Measurements from ENCODE around the gene SHISA8.

Gene SHISA8

GRCh38 chr22:41906822-41907221 is 8.1 kb downstream of the SHISA8 start:
- no peak overlapping the region for H3K4me3 ChIP-seq (ENCODE audit: low read length)
- no peak overlapping the region for H2AFZ ChIP-seq (ENCODE audit: low read depth, low read length)
- peaks cover 6% of the 10 kb centered on the region for H3K4me1 ChIP-seq (ENCODE audit: insufficient read depth, low read length)
- H3K9me3 ChIP-seq (ENCODE audit: low read length): no peaks in the 10 kb centered on the region
- peaks cover 29% of the 10 kb centered on the region for H3K27me3 ChIP-seq (ENCODE audit: insufficient read depth, low read length)
- H3K36me3 ChIP-seq (ENCODE audit: insufficient read depth, low read length): peaks cover 53% of the 10 kb centered on the region

GRCh38 chr22:41905411-41906202 is 9.3 kb downstream of the SHISA8 start:
- Histone ChIP-seq H3K9me3 (ENCODE audit: low read length) (no peaks in the 10 kb centered on the region), H3K36me3 (ENCODE audit: insufficient read depth, low read length) (peaks cover 64% of the 10 kb centered on the region), H3K27me3 (ENCODE audit: insufficient read depth, low read length) (peaks cover 18% of the 10 kb centered on the region), H3K4me3 (ENCODE audit: low read length) (no peak overlapping the region), H3K4me1 (ENCODE audit: insufficient read depth, low read length) (peaks cover 3% of the 10 kb centered on the region), H2AFZ (ENCODE audit: low read depth, low read length) (no peak overlapping the region)

- no peaks in the 10 kb centered on the region for H3K9me3 ChIP-seq (ENCODE audit: low read length)
- H2AFZ ChIP-seq (ENCODE audit: low read depth, low read length): no peak overlapping the region
- no peak overlapping the region for H3K4me3 ChIP-seq (ENCODE audit: low read length)
- H3K36me3 ChIP-seq (ENCODE audit: insufficient read depth, low read length): peaks cover 73% of the 10 kb centered on the region
- H3K27me3 ChIP-seq (ENCODE audit: insufficient read depth, low read length): peaks cover 11% of the 10 kb centered on the region
- H3K4me1 ChIP-seq (ENCODE audit: insufficient read depth, low read length): no peaks in the 10 kb centered on the region
Observed at GRCh38 chr22:41904450-41905410, 10.1 kb downstream of the SHISA8 start.

DNA sequence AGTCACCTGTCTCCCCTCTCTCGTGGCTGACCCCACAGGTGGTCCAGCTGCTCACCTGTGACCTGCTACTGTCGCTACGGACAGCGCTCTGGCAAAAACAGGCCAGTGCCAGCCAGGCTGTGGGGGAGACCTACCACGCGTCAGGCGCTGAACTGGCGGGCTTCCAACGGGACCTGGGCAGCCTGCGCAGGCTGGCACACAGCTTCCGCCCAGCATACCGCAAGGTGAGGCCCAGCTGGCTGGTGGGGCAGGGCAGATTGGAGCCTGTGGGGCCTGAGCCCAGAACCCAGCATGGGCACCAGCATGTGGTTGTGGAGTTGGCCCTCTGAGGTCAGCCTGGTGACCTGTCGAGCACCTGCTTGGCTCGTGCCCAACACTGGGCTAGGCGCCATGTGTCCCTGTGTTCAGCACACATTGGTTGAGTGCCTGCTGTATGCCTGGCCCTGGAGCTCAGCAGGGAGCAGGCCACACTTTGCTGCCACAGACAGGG is 11.9 kb downstream of the SHISA8 start:
- H3K4me3 ChIP-seq (ENCODE audit: low read length): no peak overlapping the region
- peaks cover 88% of the 10 kb centered on the region for H3K36me3 ChIP-seq (ENCODE audit: insufficient read depth, low read length)
- no peaks in the 10 kb centered on the region for H3K9me3 ChIP-seq (ENCODE audit: low read length)
- H3K4me1 ChIP-seq (ENCODE audit: insufficient read depth, low read length): no peaks in the 10 kb centered on the region
- no peak overlapping the region for H2AFZ ChIP-seq (ENCODE audit: low read depth, low read length)
- H3K27me3 ChIP-seq (ENCODE audit: insufficient read depth, low read length): no peaks in the 10 kb centered on the region

DNA sequence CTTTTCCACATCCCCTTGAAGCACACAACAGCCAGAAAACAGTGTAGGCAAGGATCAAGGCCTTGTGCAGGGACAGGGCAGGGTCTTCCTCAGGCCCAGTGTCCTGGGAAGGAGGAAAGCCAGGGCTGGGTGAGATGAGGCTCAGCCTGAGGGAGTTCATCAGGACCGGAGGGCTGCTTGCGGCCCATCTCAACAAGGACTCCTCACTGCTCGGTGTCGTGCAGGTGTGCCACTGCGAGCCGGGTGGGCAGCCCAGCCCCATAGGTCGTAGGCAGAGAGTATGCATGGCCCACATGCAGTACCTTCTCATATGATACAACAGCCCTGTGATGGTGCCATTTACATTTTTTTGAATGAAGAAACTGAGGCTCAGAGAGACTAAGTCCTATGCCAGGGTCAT is 12.9 kb downstream of the SHISA8 start:
- no peaks in the 10 kb centered on the region for H3K4me1 ChIP-seq (ENCODE audit: insufficient read depth, low read length)
- peaks cover 90% of the 10 kb centered on the region for H3K36me3 ChIP-seq (ENCODE audit: insufficient read depth, low read length)
- no peaks in the 10 kb centered on the region for H3K9me3 ChIP-seq (ENCODE audit: low read length)
- H3K27me3 ChIP-seq (ENCODE audit: insufficient read depth, low read length): no peaks in the 10 kb centered on the region
- no peak overlapping the region for H2AFZ ChIP-seq (ENCODE audit: low read depth, low read length)
- no peak overlapping the region for H3K4me3 ChIP-seq (ENCODE audit: low read length)

DNA sequence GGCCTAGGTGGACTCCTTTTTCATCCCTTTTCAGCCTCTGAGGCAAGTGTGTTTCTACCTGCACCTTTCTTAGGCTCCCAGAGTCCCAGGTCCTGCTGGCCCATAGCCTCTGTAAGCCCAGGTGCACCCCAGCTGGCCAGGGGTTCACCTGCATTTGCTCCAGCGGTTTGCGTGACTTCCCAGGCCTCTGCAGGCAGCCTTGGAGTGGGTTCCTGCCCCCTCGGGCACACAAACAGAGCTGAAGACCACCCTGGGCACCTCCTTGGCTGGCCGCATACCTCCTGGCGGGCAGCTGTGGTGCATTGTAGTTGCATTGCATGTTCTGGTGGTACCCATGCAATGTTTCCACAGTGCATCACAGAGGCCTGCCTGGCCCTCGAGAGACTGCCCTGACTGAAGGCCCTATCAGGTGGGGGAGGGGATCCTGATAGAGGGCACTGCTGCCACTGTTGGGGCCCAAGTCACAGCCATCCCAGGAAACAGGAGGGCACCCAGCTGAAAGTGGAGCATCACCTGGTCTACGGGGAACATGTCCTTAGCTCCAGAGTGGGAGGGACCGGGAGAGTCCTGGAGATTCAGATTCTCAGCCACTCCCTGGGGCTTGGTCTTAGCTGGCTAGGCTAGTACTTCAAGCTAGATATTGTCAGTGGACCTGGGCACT is 14.1 kb downstream of the SHISA8 start:
- Histone ChIP-seq H2AFZ (ENCODE audit: low read depth, low read length) (no peak overlapping the region), H3K4me1 (ENCODE audit: insufficient read depth, low read length) (no peaks in the 10 kb centered on the region), H3K27me3 (ENCODE audit: insufficient read depth, low read length) (no peaks in the 10 kb centered on the region), H3K4me3 (ENCODE audit: low read length) (no peak overlapping the region), H3K9me3 (ENCODE audit: low read length) (no peaks in the 10 kb centered on the region), H3K36me3 (ENCODE audit: insufficient read depth, low read length) (peaks cover 94% of the 10 kb centered on the region)

GRCh38 chr22:41899992-41900651 is 14.8 kb downstream of the SHISA8 start:
- no peak overlapping the region for H3K4me3 ChIP-seq (ENCODE audit: low read length)

DNA sequence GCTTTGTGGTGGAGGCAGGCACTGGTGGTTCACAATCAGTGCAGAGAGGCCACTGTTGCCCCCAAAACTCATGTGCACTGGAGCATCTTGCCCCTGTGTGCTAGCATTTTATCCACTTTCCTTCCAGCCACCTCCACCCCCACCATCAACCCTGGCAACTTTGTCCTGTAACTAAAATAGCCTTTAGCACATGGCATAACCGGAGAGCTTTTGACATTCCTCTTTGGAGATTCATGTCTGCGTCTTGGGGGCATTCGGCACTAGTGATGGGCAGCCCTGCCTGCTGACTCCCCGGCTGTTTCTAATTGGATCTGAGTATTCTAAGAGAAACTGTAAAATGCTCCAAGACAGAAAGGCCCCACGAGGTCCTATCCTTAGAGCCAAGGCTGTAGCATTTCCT is 15.8 kb downstream of the SHISA8 start:
- H3K36me3 ChIP-seq (ENCODE audit: insufficient read depth, low read length): peaks cover 90% of the 10 kb centered on the region

More at GRCh38 chr22:41899992-41900651, 14.8 kb downstream of the SHISA8 start:
- Histone ChIP-seq H3K27me3 (ENCODE audit: insufficient read depth, low read length) (no peaks in the 10 kb centered on the region), H3K9me3 (ENCODE audit: low read length) (no peaks in the 10 kb centered on the region), H2AFZ (ENCODE audit: low read depth, low read length) (no peak overlapping the region), H3K36me3 (ENCODE audit: insufficient read depth, low read length) (peaks cover 91% of the 10 kb centered on the region), H3K4me1 (ENCODE audit: insufficient read depth, low read length) (no peaks in the 10 kb centered on the region)

GRCh38 chr22:41898645-41899044 is 16.2 kb downstream of the SHISA8 start:
- H3K4me3 ChIP-seq (ENCODE audit: low read length): no peak overlapping the region
- peaks cover 90% of the 10 kb centered on the region for H3K36me3 ChIP-seq (ENCODE audit: insufficient read depth, low read length)

More for the DNA sequence above, 15.8 kb downstream of the SHISA8 start:
- H3K27me3 ChIP-seq (ENCODE audit: insufficient read depth, low read length): no peaks in the 10 kb centered on the region
- no peak overlapping the region for H3K4me3 ChIP-seq (ENCODE audit: low read length)
- H3K9me3 ChIP-seq (ENCODE audit: low read length): no peaks in the 10 kb centered on the region
- no peak overlapping the region for H2AFZ ChIP-seq (ENCODE audit: low read depth, low read length)
- no peaks in the 10 kb centered on the region for H3K4me1 ChIP-seq (ENCODE audit: insufficient read depth, low read length)

DNA sequence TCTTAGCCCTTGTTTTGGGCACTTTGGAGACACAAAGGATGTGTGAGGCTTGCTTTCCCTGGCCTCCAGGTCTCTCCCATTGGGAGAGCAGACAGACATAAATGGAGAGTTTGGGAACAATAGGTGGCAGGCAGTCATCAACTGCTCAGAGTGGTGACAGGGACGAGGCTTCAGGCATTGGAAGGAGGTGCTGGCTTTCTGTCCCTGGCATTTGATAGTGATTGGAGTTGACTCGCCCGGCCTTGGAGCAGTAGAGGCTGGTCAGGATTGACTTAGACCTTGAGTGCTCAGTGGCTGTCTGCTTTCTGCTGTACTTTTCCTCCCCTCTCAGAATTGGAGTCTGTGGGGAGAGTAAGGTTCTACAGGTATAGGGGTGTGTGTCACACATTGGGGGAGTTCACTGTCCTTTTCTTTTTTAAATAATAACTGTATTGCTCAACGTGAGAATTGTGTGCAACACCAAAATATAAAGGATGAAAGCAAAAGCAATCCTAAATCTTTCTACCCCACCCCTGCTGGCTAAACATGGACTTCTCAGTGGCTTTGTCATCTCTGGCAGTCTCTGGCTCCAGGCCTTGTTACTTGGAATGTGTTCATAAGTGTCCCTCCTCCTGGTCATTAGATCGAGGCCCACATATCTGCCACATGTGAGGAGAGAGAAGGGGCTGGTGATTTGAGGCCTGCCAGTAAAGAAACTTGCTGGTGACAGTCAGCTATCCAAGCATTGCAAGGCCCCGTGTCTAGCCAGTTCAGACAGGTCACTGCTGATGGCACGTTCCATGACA is 21.1 kb downstream of the SHISA8 start:
- Histone ChIP-seq H2AFZ (ENCODE audit: low read depth, low read length) (no peak overlapping the region), H3K27me3 (ENCODE audit: insufficient read depth, low read length) (no peaks in the 10 kb centered on the region), H3K36me3 (ENCODE audit: insufficient read depth, low read length) (peaks cover 83% of the 10 kb centered on the region), H3K4me1 (ENCODE audit: insufficient read depth, low read length) (no peaks in the 10 kb centered on the region), H3K4me3 (ENCODE audit: low read length) (no peak overlapping the region), H3K9me3 (ENCODE audit: low read length) (no peaks in the 10 kb centered on the region)

More at GRCh38 chr22:41898645-41899044, 16.2 kb downstream of the SHISA8 start:
- Histone ChIP-seq H2AFZ (ENCODE audit: low read depth, low read length) (no peak overlapping the region), H3K4me1 (ENCODE audit: insufficient read depth, low read length) (no peaks in the 10 kb centered on the region), H3K27me3 (ENCODE audit: insufficient read depth, low read length) (no peaks in the 10 kb centered on the region), H3K9me3 (ENCODE audit: low read length) (no peaks in the 10 kb centered on the region)

GRCh38 chr22:41892721-41893120 is 22.2 kb downstream of the SHISA8 start:
- Histone ChIP-seq H3K4me1 (ENCODE audit: insufficient read depth, low read length) (no peaks in the 10 kb centered on the region), H3K4me3 (ENCODE audit: low read length) (no peak overlapping the region), H3K27me3 (ENCODE audit: insufficient read depth, low read length) (no peaks in the 10 kb centered on the region), H2AFZ (ENCODE audit: low read depth, low read length) (no peak overlapping the region), H3K36me3 (ENCODE audit: insufficient read depth, low read length) (peaks cover 86% of the 10 kb centered on the region), H3K9me3 (ENCODE audit: low read length) (no peaks in the 10 kb centered on the region)

- Histone ChIP-seq H3K36me3 (ENCODE audit: insufficient read depth, low read length) (peaks cover 84% of the 10 kb centered on the region), H2AFZ (ENCODE audit: low read depth, low read length) (no peak overlapping the region), H3K4me1 (ENCODE audit: insufficient read depth, low read length) (no peaks in the 10 kb centered on the region), H3K9me3 (ENCODE audit: low read length) (no peaks in the 10 kb centered on the region), H3K27me3 (ENCODE audit: insufficient read depth, low read length) (no peaks in the 10 kb centered on the region), H3K4me3 (ENCODE audit: low read length) (no peak overlapping the region)
Observed at GRCh38 chr22:41891407-41891806, 23.5 kb downstream of the SHISA8 start.

Measured in neuron (in vitro differentiated cells).